Lower leg skin (tissue), 3 donors: ENCODE measurements around the gene FAS.

Source experiments
- POLR2A ChIP-seq, 2 donors: fragments of 450-650 bp; IDR thresholded peaks; one replicate each; pipeline ENCODE4 v1.6.1; 2016 to 2017; ENCODE audit warnings: antibody characterized with exemption in 2 of 2, mild to moderate bottlenecking in 1 of 2, moderate library complexity in 1 of 2
- TF ChIP-seq, protein P1 (sequence below), 3 donors: fragments of 450-650 bp; IDR thresholded peaks; one replicate each; pipeline ENCODE4 v1.5.1; 2016; ENCODE audit warnings: antibody characterized with exemption in 3 of 3, mild to moderate bottlenecking in 3 of 3, moderate library complexity in 2 of 3

DNA sequence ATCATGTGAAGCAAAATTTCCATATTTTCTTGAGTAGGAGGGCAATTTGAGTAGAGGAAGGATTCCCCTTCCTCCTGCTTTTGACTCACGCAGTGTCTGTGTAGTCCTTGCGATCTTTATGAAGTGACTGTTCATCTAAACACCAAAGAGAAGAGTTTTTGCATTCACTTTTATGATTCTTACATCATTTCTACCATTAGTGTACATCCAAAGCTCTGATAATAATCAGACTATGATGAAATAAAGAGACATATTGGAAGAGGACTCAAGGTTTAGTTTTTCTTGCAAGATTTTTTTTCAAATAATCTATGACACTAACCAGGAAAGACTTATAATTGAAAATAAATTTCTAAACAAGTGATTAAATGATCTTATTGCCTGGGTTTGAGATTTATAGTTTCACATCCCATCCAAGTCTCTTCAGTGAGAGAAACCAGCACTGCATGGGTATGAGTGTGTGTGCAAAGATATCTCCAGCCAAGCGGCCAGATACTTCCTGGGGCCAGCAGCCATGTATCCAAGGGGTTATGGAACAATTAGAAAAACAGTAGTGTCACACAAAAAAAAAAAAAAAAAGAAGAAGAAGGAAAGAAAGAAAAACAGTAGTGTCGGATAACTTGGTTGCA lies 36.0 kb upstream of the FAS start:
- TF ChIP-seq POLR2A (IDR thresholded peaks at IDR 0.05) = no peak
- TF ChIP-seq, protein P1, sequence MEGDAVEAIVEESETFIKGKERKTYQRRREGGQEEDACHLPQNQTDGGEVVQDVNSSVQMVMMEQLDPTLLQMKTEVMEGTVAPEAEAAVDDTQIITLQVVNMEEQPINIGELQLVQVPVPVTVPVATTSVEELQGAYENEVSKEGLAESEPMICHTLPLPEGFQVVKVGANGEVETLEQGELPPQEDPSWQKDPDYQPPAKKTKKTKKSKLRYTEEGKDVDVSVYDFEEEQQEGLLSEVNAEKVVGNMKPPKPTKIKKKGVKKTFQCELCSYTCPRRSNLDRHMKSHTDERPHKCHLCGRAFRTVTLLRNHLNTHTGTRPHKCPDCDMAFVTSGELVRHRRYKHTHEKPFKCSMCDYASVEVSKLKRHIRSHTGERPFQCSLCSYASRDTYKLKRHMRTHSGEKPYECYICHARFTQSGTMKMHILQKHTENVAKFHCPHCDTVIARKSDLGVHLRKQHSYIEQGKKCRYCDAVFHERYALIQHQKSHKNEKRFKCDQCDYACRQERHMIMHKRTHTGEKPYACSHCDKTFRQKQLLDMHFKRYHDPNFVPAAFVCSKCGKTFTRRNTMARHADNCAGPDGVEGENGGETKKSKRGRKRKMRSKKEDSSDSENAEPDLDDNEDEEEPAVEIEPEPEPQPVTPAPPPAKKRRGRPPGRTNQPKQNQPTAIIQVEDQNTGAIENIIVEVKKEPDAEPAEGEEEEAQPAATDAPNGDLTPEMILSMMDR (IDR thresholded peaks at IDR 0.05) = no peak
